SK-N-SH (cell line): ENCODE data around the gene PIGN. TPM values are rescaled to one million over a fixed set of nuclear protein-coding genes. Genes with fewer than 3 reads are reported as not detected.

ENCODE experiments used
- CTCF ChIA-PET: fragments of 300-600, 350-600 bp; formaldehyde crosslinking; extraction: SDS; loops from one replicate; lab custom pipeline; 2021; lab: Yijun Ruan, JAX
- POLR2A ChIA-PET: fragments of 350-600 bp; sonication (Branson Sonifier 250); formaldehyde crosslinking; extraction: SDS; loops from one replicate; lab custom pipeline; 2020; ENCODE audit warnings: antibody characterized with exemption, inconsistent platforms; lab: Yijun Ruan, JAX
- DNase-seq: peaks from one replicate; pipeline ENCODE4 v3.0.0; 2012
- H2AFZ ChIP-seq: fragments of 200-600 bp; sonication (generic); 2 replicates; pipeline ENCODE4 v1.8.1; 2016; ENCODE audit warnings: antibody characterized with exemption, mild to moderate bottlenecking, low read depth
- H3F3A ChIP-seq: fragments of 200-600 bp; sonication (generic); replicated peaks from 2 replicates; pipeline ENCODE3; 2016; ENCODE audit warnings: antibody characterized with exemption, mild to moderate bottlenecking; ENCODE audit not compliant: insufficient read depth
- H3K27ac ChIP-seq, 2 experiments: fragments of 200-500 bp in 1 of 2; fragments of 200-600 bp in 1 of 2; sonication (Bioruptor generic) in 1 of 2; sonication (generic), shearing (Covaris generic) in 1 of 2; 2 replicates each; pipeline versions ENCODE4 v1.5.1 to v1.6.1; 2014 to 2016; ENCODE audit warnings: low read depth in 2 of 2, inconsistent platforms in 1 of 2, low read length in 1 of 2, mild to moderate bottlenecking in 1 of 2, mixed read lengths in 1 of 2
- H3K27me3 ChIP-seq: fragments of 200-600 bp; sonication (generic), shearing (Covaris generic); 2 replicates; pipeline ENCODE4 v1.6.1; 2016; ENCODE audit warnings: mixed run types; ENCODE audit not compliant: insufficient read depth
- H3K36me3 ChIP-seq, 2 experiments: fragments of 200-500 bp in 1 of 2; fragments of 200-600 bp in 1 of 2; sonication (Bioruptor generic) in 1 of 2; sonication (generic) in 1 of 2; replicated peaks in 1 of 2; 2 replicates each; pipeline versions ENCODE3 to v1.5.1; 2014 to 2016; ENCODE audit warnings: low read length in 1 of 2, mild to moderate bottlenecking in 1 of 2; ENCODE audit not compliant: insufficient read depth in 2 of 2, control insufficient read depth in 1 of 2
- H3K4me1 ChIP-seq, 2 experiments: fragments of 200-500 bp in 1 of 2; fragments of 200-600 bp in 1 of 2; sonication (Bioruptor generic) in 1 of 2; sonication (generic), shearing (Covaris generic) in 1 of 2; 2 replicates each; pipeline versions ENCODE4 v1.5.1 to v1.6.1; 2014 to 2016; ENCODE audit warnings: low read depth in 1 of 2, low read length in 1 of 2, mixed run types in 1 of 2; ENCODE audit not compliant: insufficient read depth in 2 of 2, control insufficient read depth in 1 of 2
- H3K4me2 ChIP-seq: fragments of 200-600 bp; sonication (generic), shearing (Covaris generic); 2 replicates; pipeline ENCODE4 v1.6.1; 2017; ENCODE audit warnings: mixed run types
- H3K4me3 ChIP-seq, 2 experiments: fragments of 200-500 bp in 1 of 2; fragments of 200-600 bp in 1 of 2; sonication (Bioruptor generic) in 1 of 2; sonication (generic), shearing (Covaris generic) in 1 of 2; 2 replicates each; pipeline versions ENCODE4 v1.5.1 to v1.8.1; 2014 to 2016; ENCODE audit warnings: low read depth in 2 of 2, inconsistent platforms in 1 of 2, low read length in 1 of 2, mild to moderate bottlenecking in 1 of 2, mixed read lengths in 1 of 2, moderate library complexity in 1 of 2
- H3K79me2 ChIP-seq: fragments of 200-600 bp; sonication (generic); 2 replicates; pipeline ENCODE4 v1.8.1; 2017; ENCODE audit warnings: mild to moderate bottlenecking; ENCODE audit not compliant: insufficient read depth
- H3K9ac ChIP-seq: fragments of 200-600 bp; sonication (generic); 2 replicates; pipeline ENCODE4 v1.6.1; 2017; ENCODE audit warnings: mixed run types
- H3K9me2 ChIP-seq: fragments of 200-600 bp; sonication (generic); 2 replicates; pipeline ENCODE4 v1.6.1; 2017; ENCODE audit warnings: mixed run types
- H3K9me3 ChIP-seq: fragments of 200-600 bp; sonication (generic); 2 replicates; pipeline ENCODE4 v1.6.1; 2017; ENCODE audit warnings: mixed run types, mild to moderate bottlenecking, moderate library complexity
- H4K20me1 ChIP-seq: fragments of 200-600 bp; sonication (generic); 2 replicates; pipeline ENCODE4 v1.6.1; 2017; ENCODE audit warnings: mild to moderate bottlenecking, mixed run types; ENCODE audit not compliant: insufficient read depth
- GATA2 ChIP-seq: sonication (generic); formaldehyde crosslinking; IDR thresholded peaks from 2 replicates; pipeline ENCODE4 v1.5.0; 2020; ENCODE audit warnings: mild to moderate bottlenecking, missing genetic modification reagents
- JUND ChIP-seq: IDR thresholded peaks from 2 replicates; pipeline ENCODE4 v1.4.0; 2012
- MXI1 ChIP-seq: IDR thresholded peaks from 2 replicates; pipeline ENCODE4 v1.6.1; 2012; ENCODE audit warnings: mild to moderate bottlenecking, low read depth, low read length, improper control_type of control experiment
- NFIC ChIP-seq: IDR thresholded peaks from 2 replicates; pipeline ENCODE4 v1.4.0; 2012; ENCODE audit warnings: borderline replicate concordance
- NRF1 ChIP-seq: IDR thresholded peaks from 2 replicates; pipeline ENCODE4 v1.6.1; 2012; ENCODE audit warnings: low read depth, mild to moderate bottlenecking, low read length
- RAD21 ChIP-seq: IDR thresholded peaks from 2 replicates; pipeline ENCODE4 v1.6.1; 2012; ENCODE audit warnings: mild to moderate bottlenecking, low read length
- RCOR1 ChIP-seq: fragments of 150-350 bp; IDR thresholded peaks from 2 replicates; pipeline ENCODE4 v1.6.1; 2017; ENCODE audit warnings: antibody characterized with exemption, low read length
- RFX5 ChIP-seq: IDR thresholded peaks from 2 replicates; pipeline ENCODE4 v1.6.1; 2012; ENCODE audit warnings: mild to moderate bottlenecking, improper control_type of control experiment, low read length
- RXRA ChIP-seq: IDR thresholded peaks from 2 replicates; pipeline ENCODE4 v1.4.0; 2012; ENCODE audit warnings: low read depth, mild to moderate bottlenecking, borderline replicate concordance
- SIN3A ChIP-seq: IDR thresholded peaks from 2 replicates; pipeline ENCODE4 v1.6.1; 2012; ENCODE audit warnings: low read depth, mild to moderate bottlenecking, low read length, moderate library complexity, borderline replicate concordance
- SMC3 ChIP-seq: IDR thresholded peaks from 2 replicates; pipeline ENCODE4 v1.6.1; 2012; ENCODE audit warnings: low read depth, low read length, improper control_type of control experiment
- TAF1 ChIP-seq: IDR thresholded peaks from 2 replicates; pipeline ENCODE4 v1.6.1; 2012; ENCODE audit warnings: low read depth, mild to moderate bottlenecking, low read length, moderate library complexity, borderline replicate concordance
- TCF12 ChIP-seq: IDR thresholded peaks from 2 replicates; pipeline ENCODE4 v1.4.0; 2012
- TEAD4 ChIP-seq: IDR thresholded peaks from 2 replicates; pipeline ENCODE4 v1.4.0; 2012; ENCODE audit warnings: mild to moderate bottlenecking, borderline replicate concordance; ENCODE audit not compliant: insufficient read depth
- YY1 ChIP-seq: IDR thresholded peaks from 2 replicates; pipeline ENCODE4 v1.4.0; 2012; ENCODE audit warnings: low read depth, mild to moderate bottlenecking
- WGBS: methylation state at CpG from one replicate; pipeline ENCODE4 v1.1.6; 2017; ENCODE audit warnings: low lambda C conversion rate; 5-methylcytosine and 5-hydroxymethylcytosine counted together
- polyA plus RNA-seq, 3 experiments: library from polyadenylated mRNA; depleted of rRNA; stranded (reverse); fragments of >200 nt; gene quantifications; 2 replicates each; pipeline ENCODE4 v1.2.3, GENCODE V29; 2012
- TF ChIP-seq, protein P1 (sequence below): fragments of 200-600 bp; sonication (generic); IDR thresholded peaks from 2 replicates; pipeline ENCODE4 v1.6.1; 2017; ENCODE audit warnings: antibody characterized with exemption, mild to moderate bottlenecking, moderate library complexity
- TF ChIP-seq, protein P2 (sequence below): fragments of 150-350 bp; IDR thresholded peaks from 2 replicates; pipeline ENCODE4 v1.6.1; 2016; ENCODE audit warnings: mild to moderate bottlenecking, low read depth, low read length
- TF ChIP-seq, protein P3 (sequence below): fragments of 150-350 bp; IDR thresholded peaks from 2 replicates; pipeline ENCODE4 v1.6.1; 2017; ENCODE audit warnings: antibody characterized with exemption, low read length, low read depth, borderline replicate concordance

Gene PIGN
- polyA plus RNA-seq, 1 of the 3 experiments (the other 2 are of a cell fraction) = 6.1 TPM

GRCh38 chr18:62122330-62122729 lies 64.5 kb downstream of the PIGN start:
- TF ChIP-seq NRF1 (no peak), RFX5 (no peak), NFIC (no peak), YY1 (no peak)
- TF ChIP-seq, protein P1, sequence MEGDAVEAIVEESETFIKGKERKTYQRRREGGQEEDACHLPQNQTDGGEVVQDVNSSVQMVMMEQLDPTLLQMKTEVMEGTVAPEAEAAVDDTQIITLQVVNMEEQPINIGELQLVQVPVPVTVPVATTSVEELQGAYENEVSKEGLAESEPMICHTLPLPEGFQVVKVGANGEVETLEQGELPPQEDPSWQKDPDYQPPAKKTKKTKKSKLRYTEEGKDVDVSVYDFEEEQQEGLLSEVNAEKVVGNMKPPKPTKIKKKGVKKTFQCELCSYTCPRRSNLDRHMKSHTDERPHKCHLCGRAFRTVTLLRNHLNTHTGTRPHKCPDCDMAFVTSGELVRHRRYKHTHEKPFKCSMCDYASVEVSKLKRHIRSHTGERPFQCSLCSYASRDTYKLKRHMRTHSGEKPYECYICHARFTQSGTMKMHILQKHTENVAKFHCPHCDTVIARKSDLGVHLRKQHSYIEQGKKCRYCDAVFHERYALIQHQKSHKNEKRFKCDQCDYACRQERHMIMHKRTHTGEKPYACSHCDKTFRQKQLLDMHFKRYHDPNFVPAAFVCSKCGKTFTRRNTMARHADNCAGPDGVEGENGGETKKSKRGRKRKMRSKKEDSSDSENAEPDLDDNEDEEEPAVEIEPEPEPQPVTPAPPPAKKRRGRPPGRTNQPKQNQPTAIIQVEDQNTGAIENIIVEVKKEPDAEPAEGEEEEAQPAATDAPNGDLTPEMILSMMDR = no peak
- TF ChIP-seq, protein P2, sequence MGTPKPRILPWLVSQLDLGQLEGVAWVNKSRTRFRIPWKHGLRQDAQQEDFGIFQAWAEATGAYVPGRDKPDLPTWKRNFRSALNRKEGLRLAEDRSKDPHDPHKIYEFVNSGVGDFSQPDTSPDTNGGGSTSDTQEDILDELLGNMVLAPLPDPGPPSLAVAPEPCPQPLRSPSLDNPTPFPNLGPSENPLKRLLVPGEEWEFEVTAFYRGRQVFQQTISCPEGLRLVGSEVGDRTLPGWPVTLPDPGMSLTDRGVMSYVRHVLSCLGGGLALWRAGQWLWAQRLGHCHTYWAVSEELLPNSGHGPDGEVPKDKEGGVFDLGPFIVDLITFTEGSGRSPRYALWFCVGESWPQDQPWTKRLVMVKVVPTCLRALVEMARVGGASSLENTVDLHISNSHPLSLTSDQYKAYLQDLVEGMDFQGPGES = no peak
- TF ChIP-seq, all 33 proteins: peak for 0
- no peak for DNase-seq
- POLR2A ChIA-PET = no interaction called here
- no peak overlapping the region for H2AFZ ChIP-seq
- H3K9me3 ChIP-seq = no peaks in the 10 kb centered on the region; the same call in 1 of the 2 replicates
- H3K4me3 ChIP-seq = no peak overlapping the region
- H3K4me2 ChIP-seq = no peak overlapping the region
- H3K79me2 ChIP-seq = no peaks in the 10 kb centered on the region
- H3F3A ChIP-seq = no peaks in the 10 kb centered on the region
- peaks cover 0 to 24% of the 10 kb centered on the region in 2 experiments for H3K36me3 ChIP-seq
- no peak overlapping the region for H3K27ac ChIP-seq
- no peak overlapping the region for H3K9ac ChIP-seq
- H4K20me1 ChIP-seq = no peaks in the 10 kb centered on the region
- H3K9me2 ChIP-seq = no peaks in the 10 kb centered on the region
- H3K27me3 ChIP-seq = no peaks in the 10 kb centered on the region
- WGBS = 94% methylated on average over 1 of the region's 1 CpG
- H3K4me1 ChIP-seq = no peaks in the 10 kb centered on the region
- CTCF ChIA-PET = interaction anchor here (1.0 to 1.6 kb wide), 5 partner anchors 8 to 569 kb away, joined by 3 to 9 read pairs (median 3); no protein-coding TSS in a partner anchor

GRCh38 chr18:62119884-62120283 lies 67.0 kb downstream of the PIGN start:
- no peak for DNase-seq
- POLR2A ChIA-PET = no interaction called here
- Histone ChIP-seq H3K4me2 (no peak overlapping the region), H3K4me3 (no peak overlapping the region), H3K9me3 (no peaks in the 10 kb centered on the region; the same call in 1 of the 2 replicates), H3K27me3 (no peaks in the 10 kb centered on the region), H3K9me2 (no peaks in the 10 kb centered on the region), H3K36me3 (peaks cover 0 to 24% of the 10 kb centered on the region in 2 experiments), H3K79me2 (no peaks in the 10 kb centered on the region), H3K27ac (no peak overlapping the region), H3K9ac (no peak overlapping the region), H2AFZ (no peak overlapping the region), H3K4me1 (no peaks in the 10 kb centered on the region), H4K20me1 (no peaks in the 10 kb centered on the region), H3F3A (no peaks in the 10 kb centered on the region)
- CTCF ChIA-PET = no interaction called here
- 88% methylated on average over 1 of the region's 1 CpG for WGBS
- no peak for TF ChIP-seq JUND
- TF ChIP-seq, protein P3, sequence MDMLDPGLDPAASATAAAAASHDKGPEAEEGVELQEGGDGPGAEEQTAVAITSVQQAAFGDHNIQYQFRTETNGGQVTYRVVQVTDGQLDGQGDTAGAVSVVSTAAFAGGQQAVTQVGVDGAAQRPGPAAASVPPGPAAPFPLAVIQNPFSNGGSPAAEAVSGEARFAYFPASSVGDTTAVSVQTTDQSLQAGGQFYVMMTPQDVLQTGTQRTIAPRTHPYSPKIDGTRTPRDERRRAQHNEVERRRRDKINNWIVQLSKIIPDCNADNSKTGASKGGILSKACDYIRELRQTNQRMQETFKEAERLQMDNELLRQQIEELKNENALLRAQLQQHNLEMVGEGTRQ = no peak
- TF ChIP-seq YY1 = no peak
- no peak for TF ChIP-seq TEAD4
- TF ChIP-seq, protein P2 = no peak
- TF ChIP-seq TAF1 = no peak
- no peak for TF ChIP-seq RFX5
- TF ChIP-seq MXI1 = no peak
- TF ChIP-seq NFIC = no peak
- TF ChIP-seq RCOR1 = no peak
- no peak for TF ChIP-seq SIN3A
- TF ChIP-seq, protein P1 = no peak
- no peak for TF ChIP-seq TCF12
- TF ChIP-seq GATA2 (CRISPR knock-in tag) = no peak
- TF ChIP-seq SMC3 = no peak
- no peak for TF ChIP-seq RXRA
- TF ChIP-seq RAD21 = no peak
